CD1c-positive myeloid dendritic cell (primary cell): ENCODE data around the gene TUBB1.
"Not testable (repeated sequence)": the region's sequence is repeated elsewhere in the genome, so short reads cannot be mapped to it uniquely, and the experiment has no call there.

ENCODE experiments used
- DNase-seq: peaks from one replicate; pipeline ENCODE4 v3.0.0-alpha.2; 2016; ENCODE audit errors: extremely low spot score

Gene TUBB1

DNA sequence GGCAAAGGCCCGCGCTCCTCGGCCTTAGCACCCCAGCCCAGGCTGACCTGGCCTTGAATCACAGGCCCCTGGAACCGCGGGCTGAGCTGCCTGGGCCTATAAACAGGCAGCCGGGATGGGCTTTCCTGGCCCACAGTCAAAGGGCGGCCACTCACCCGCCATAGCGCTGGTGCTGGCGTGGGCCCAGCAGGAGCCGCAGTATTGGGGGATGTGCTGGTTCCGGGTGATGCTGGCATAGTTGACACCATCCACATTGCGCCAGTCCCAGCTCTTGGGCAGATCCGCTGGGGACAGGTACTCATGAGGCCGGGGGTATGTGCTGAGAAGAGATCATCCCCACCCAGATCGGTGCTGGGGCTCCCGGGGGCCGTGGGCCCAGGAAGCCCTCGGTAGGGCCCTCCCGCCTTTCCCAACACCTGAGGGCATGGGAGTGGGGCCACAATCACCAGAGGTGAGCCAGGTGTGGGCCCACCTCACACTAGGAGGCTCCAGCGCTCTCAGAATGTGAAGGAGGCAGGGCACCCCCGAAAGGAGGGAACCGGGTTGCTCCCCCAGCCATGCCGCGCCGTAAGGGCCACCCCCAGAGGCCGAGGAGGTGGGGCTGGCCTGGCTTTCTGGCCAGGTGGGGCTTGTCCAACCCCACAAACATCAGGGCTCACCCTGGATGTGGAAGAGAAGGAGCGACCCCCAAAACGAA lies 12.9 kb upstream of the TUBB1 start:
- DNase-seq = peak; percentile 38

DNA sequence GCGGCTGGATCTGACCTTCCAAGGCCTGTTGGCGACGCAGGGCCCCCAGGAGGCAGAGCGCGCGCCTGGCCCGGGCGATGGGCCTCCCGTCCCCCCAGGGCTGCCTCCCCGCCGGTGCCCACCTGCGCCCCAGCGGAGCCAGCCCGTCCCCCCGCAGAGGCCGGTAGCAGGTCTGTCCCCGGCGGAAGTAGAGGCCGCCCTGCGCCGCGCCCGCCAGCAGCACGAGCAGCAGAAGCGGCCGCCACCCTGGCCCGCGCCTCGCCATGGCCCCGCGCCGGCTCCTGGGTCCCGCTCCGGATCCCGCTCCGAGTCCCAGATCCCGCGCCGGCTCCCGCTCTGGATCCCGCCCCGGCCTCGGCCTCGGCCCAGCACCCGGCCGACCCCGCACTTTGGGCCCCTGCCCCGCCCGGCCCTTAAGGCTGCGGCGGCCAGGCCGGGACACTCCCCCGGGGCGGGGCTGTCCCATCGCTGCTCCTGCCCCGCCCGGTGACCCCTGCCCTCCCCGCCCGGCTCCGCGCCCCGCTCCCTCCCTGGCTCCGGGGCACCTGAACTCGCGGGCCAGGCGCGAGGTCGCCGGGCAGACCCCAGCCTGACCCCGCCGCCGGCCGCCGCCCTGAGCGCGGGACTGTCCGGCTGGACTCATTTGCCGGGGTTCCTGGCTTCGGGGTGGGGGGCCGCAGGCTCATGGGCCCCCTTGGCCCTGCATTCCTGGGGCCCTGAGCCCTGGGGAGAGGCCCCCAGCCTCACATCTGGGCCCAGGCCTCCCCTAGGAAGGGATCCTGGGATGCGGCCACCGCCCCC lies 12.2 kb upstream of the TUBB1 start, which contains the start of gene CTSZ:
Gene CTSZ (minus strand): TSS at position 391 of the 801 bp plus-strand sequence. CDS start 126 bp downstream, at position 265.
- DNase-seq = peak; percentile 82

DNA sequence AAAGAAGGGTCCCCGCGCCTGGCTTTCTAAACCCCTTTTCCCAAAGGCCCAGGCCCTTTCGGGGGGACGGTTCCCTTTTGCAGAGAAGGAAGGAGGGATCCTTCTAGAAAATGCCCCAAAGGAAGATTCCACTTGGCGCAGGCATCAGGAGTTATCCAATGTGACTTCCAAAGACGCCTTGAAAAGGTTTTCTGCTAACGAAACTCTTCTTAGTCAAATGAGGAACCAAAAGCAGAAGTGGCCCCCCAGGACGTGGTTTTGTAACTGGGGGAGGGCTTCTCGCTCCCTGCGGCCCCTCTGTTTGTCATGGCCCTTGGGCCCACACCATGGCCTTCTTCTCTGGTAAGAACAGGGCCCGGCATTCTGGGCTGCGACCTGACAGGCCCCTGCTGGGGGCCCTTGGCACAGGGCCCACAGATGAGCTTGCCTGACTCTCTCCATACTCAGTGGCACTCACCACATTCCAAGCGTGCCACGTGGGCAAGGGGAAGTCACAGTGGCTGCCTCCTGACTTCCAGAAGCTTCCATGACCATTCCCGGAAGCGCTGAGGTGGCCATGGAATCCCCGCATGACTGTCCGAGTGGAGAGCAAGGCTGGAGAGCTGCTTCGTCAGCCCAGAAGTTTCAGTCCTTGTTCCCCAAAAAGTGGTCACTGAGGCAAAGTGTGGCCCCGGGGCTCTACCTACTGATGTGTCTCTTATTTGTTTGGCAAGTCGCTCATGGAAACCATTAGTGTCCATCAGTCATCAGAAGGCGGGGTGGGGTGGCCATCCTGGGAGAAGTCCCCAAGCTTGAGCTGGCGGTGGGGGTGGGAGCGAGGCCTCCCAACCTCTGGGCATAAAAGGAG lies 11.3 kb upstream of the TUBB1 start:
- peak; percentile 96 for DNase-seq

DNA sequence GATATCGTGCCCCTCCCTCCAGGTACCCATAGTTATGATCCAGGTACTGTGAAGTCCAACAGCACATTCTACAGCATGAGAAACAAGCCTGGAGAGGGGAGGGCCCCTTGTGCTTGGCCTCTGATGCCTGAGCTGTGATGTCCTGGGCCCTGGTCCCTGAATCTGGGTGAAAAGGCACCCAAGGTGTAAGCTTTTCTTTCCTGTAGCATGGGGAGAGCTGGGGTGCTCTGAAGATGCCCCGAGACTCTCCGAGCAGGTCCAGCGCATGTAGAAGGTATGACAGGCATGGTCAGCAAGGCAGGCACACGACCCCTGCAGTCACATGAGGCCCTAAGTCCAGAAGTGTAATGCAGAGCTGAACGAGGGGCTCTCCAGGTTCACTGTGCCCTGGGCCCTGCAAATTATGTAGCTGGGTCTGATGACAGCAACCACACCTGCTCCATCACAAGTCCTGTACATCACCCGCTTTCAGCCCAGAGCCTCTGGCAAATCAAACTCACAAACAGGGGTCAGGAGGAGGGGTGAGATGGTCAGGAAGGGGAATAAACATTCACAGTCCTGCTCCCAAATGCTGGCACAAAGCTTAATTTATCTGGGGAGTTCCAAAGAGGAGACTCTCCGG lies 10.4 kb upstream of the TUBB1 start:
- DNase-seq = no peak

DNA sequence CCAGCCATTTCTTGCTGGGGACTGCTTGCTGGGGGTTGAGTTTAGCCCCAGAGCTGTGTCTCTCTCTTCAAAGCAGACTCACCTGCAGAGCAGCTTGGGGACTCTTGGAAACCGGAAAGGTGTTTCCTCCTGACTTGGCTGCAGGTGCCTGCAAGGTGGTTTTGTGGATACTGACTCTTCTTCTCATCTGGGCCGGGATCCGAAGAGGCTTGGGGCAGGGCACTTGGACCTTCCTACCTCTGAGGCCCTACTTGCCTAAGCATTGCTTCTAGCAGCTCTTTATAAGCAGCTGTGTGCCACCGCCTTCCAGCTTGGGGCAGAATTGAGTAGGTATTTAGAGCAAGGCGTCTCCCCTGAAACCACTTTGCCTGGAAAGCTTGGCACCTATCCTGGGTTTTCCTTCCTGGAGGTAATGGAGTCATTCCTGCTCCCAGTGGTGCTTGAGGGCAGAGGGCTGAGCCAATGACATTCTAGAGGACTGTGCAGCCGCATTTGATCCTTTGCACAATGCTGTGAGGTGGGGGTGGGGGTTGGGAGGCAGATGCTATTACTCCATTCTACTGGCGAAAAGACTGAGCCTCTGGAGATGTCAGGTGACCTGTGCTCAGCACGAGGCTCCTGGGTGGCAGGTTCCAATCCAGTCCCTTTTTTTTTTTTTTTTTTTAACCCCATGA lies 8.8 kb upstream of the TUBB1 start:
- no peak for DNase-seq

DNA sequence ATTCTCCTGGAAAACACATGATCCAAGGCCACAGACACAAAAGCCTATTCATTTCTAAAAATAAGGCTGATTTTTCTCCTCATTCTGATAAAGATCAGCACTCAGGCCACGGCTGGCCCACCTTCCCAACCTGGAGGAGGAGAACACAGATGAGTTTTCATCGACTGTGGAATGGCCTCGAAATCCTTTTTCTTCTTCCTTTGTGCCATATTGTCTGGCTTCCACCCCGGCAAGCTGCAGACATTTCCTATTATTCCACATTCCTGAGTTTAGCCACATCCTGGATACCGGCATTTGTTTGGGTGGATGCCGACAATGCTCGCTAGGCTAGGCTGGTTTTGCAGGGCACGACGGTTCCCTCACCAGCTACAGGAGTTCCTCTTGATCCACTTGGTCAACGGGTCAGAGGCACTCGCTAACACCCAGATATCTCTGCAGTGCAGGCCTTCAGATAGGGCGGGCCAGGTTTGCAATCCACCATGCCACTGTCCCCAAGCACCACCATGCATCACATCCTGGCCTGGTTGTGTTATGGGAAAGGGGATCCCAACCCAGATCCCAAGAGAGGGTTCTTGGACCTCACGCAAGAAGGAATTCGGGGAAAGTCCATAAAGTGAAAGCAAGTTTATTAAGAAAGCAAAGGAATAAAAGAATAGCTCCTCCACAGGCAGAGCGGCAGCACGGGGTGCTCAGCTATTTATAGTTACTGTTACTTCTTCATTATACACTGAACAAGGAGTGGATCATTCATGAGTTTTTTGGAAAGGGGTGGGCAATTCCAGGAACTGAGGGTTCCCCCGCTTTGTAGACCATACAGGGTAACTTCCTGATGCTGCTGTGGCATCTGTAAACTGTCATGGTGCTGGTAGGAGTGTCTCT lies 8.0 kb upstream of the TUBB1 start:
- DNase-seq = peak; percentile 88

DNA sequence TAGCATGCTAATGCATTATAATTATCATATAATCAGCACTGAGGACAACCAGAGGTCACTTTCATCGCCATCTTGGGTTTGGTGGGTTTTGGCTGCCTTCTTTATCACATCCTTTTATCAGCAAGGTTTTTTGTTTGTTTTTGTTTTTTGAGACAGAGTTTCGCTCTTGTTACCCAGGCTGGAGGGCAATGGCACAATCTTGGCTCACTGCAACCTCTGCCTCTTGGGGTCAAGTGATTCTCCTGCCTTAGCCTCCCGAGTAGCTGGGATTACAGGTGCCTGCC lies 7.4 kb upstream of the TUBB1 start:
- DNase-seq = not testable (repeated sequence)

DNA sequence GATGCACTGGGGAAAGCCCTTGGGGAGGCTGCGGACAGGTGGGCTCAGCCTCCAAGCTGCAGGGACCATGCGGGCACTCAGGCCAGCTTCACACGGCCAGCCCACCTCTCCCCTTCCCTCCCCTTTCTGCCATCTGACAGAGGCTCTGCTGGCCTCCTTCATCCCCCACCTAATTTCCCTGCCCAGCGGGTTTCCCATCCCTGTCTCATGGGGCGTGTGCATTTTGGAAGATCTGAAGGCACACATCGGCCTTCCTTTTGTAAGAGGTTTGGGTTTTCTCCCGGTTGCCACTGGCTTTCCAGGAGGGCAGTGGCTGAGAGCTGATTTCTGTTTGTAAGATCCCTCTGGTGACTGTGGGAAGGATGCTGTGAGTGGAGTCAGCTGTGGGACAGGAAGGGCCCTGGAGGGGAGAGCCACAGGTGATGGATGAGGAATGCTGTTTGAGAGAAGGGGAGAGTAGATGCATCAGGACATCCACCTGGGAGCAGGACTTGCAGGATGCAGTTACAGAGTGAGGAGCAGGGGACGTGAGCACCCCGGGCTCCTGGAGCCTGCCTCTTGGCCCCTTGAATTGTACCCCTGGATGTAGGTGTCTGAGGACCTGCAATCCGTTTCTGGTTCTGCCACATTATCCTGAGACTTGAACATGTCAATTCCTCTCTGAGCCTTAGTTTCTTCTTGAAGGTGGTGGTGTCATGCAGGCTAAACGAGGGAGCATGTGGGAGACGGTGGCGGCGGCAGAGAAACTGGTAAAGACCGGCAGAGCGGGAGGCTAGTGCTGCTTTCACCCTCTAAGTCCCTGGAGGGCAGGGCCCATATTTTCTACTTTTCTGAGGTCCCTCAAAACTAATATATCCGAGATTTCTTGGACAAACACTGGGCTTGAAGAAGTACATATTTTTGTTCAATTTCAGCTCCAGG lies 5.9 kb upstream of the TUBB1 start:
- DNase-seq = no peak

DNA sequence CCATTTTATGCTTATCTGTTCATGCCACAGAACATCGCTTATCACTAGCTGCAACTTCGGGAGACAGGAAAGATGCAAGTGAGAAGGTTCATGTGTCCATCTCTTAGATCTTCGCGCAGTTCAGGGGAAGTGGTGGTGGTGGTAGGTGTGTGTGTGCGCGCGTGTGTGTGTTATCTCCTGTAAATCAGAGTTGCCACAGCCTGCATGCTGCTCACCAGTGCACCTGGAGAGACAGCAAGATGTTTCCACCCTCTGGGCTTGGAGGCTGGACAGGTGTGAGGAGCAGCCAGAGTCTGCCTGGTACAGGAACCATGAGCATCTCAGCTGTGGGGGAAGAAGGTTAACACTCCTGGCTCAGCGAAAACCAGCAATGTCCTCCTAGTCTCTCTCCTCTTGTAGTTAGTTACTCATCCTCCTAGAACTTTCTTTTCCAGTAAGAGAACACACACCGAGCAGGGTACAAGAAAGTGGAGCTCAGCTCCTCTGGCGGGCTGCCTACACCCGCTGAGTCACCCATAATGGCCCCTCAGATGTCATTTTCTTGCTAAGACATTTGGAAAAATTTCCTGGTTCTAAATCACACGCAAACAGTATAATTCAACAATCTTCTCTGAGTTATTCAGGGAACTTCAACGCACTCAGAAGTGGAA lies 5.1 kb upstream of the TUBB1 start:
- no peak for DNase-seq

DNA sequence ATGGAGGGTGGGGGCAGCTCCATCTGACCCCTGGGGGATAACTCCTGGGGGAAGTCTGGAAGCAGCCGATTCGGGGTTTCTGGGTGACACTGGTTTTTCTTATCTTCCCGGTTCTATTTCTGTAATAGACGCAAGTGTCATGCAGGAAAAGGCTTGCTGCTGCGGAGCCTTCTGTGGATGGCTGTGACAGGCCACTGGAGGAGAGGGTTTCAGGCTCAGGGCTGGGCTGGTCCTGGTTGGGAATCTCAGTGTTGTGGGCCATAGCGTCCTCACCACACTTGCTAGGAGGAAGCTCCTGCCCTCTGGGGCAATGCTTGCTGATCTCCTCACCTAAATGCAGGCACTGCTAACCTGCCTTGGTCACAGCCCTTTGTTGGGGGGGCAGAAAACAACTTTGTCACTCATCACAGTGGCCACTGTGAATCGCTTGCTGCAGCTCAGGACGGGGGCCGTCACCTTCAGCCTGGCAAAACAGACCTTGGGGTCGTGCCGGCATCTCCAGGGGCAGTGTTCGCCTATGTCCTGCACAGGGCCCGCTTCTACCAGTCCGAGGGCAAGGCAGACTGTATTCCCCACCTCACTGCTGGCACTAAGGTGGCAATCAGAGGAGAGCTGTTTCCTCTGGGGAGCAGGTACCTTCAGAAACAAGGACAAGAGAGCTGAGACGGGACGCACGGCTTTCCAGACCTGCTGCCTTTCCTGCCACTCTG lies 4.4 kb upstream of the TUBB1 start:
- DNase-seq = no peak

DNA sequence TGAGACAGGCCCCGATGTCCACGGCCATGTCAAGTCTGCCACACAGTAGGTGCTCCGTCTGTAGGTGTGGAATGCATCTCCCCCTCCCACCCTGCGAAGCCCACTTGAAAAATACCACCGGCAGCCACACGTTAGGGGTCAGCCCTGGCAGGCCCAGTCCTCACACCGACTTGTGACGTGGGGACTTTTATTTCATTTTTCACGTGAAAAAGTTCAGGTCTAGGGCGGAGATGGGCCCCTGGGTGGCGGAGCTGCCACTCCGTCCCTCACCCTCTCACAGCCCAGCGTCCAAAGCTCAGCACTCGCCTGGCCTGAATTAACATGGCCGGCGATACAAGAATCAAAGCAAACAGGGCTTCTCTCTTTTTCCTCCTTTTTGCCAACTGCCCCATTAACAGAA lies 3.8 kb upstream of the TUBB1 start:
- DNase-seq = no peak

DNA sequence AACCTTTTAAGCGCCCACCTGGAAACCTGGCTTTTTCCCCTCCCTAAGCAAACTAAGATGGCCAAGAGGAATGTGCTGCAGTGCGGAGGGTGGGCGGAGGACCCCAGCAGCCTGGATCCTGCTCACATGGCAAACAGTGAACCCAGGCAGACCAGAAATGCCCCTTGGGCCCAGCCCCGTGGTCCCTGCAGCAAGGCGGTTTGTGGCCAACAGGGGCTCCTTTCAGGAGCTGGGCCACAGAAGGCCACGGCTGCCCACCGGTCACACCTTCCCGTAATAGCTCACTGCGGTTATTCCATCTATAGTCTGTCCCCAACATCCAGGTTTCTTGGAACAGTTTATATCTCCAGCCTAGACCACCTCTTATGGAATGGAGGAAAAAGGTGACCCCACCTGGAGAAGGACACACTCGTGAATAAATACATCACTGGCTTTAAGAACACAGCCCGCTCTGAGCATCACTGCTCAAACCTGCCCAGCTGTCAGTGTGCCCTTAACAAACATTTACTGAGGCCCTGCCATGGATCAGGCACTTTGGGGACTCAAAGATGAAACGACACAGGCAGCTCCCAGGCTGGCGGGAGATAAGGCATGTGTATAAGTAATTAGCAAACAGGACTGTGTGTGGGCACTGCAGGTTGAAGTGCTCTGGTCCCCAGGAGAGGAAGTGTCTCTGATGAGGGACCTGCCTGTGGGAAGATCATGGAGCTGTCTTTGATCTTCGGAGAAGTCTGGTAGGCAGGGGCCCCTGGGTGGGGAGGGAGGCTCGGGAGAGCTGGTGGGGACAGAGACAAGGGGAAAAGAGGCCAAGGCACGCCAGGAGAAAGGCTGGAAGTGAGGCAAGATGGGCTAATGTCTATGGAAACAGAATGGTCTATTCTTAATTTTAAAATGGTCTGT lies 3.2 kb upstream of the TUBB1 start:
- DNase-seq = no peak

DNA sequence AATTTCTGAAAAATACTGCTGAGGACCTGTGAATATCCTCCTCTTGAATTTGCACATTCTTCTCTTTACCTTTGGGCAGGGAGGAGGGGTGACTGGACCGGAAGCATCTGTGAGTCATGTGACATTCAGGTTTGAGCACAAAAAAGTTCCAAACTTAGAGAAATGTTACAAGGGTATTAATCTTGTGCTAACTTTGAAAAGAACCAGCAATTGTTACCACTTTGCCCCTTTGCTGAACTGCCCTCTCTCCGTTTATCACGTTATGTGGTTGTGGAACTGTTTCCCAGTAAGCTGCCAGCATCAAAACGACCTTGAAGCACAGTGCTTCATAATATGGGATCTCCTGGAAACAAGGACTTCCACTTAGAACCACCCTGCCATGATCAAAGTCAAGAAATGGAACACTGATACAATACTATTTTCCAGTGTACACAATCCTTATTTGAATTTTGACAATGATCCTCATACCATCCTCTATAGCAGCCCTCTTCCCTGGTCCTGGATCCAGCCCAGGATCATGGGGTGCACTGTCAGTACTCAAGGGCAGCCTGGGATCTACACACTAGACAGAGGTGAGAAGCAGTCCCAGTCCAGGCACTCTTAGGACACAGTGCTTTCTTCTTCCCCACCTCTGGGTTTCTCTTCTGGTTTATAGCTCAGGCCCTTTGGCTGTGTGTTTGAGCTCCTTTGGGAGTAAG lies 2.3 kb upstream of the TUBB1 start:
- DNase-seq = no peak

DNA sequence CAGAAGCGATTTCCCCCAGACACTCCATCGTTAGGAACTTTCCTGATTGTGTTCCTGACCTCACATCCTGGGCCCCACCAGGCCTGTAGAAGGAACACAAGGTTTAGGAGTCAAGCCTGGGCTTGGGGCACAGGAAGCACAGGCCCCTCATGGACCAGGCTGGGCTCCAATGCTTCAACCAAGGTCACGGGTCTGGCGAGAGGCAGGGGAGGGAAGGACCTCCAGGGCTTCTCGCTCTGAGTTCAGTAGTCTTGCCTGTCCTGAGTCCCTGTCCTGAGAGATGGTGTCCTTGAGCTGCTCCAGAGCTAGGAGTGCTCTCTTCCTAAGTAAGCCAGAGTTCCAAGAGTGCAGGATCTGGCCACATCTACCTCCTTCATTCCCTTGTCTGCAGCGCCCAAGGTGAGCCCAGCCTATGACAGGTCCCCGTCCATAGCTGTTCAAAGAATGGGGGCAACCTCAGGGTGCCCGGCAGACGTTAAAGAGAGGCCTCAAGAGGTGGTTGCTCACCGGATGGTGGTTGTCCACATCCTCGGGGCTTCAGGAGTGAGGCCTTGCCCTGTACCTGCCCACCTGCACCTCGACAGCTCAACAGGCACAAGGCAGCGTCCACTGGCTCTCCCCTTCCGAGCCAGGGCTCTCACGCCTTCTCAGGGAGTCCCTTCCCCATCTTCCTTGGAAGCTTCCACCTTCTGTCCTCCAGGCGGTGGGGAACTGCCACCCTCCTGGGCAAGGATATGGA lies 1.6 kb upstream of the TUBB1 start:
- DNase-seq = no peak

DNA sequence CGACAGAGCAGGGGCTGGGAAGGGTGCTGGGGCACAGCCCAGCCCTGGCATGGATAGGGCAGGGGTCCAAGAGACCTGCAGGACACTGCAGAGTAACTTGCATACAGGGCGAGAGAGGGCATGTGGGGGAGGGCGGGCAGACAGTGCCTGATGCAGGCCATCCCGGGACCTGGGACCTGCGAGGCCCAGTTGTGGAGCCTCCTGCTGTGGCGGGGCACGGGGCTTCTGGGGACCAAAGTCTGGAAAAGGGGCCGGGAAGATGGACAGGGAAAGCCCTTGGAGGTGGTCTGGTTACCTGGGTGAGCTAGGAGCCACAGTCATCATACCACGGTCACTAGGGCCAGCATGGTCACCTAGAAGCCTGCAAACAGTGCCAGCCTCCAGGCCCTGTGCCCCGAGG lies 412 bp upstream of the TUBB1 start:
- DNase-seq = no peak
